Kidney epithelial cell (primary cell): ENCODE measurements around the gene MAGIX. TPM values are rescaled to one million over a fixed set of nuclear protein-coding genes. Genes with fewer than 3 reads are reported as not detected.

Experiments used
- DNase-seq: peaks from one replicate; pipeline ENCODE4 v3.0.0-alpha.2; 2010; ENCODE audit warnings: low read depth
- H3K27me3 ChIP-seq: 2 replicates; pipeline ENCODE4 v1.6.0; 2011; ENCODE audit warnings: low read length; ENCODE audit not compliant: control insufficient read depth, insufficient read depth
- H3K36me3 ChIP-seq: 2 replicates; pipeline ENCODE4 v1.5.1; 2011; ENCODE audit warnings: low read length; ENCODE audit not compliant: control insufficient read depth, insufficient read depth
- H3K4me3 ChIP-seq: 2 replicates; pipeline ENCODE4 v1.5.1; 2011; ENCODE audit warnings: low read depth, mild to moderate bottlenecking, control low read depth, low read length
- CTCF ChIP-seq: IDR thresholded peaks from 2 replicates; pipeline ENCODE4 v1.5.1; 2011; ENCODE audit warnings: mild to moderate bottlenecking, moderate library complexity, low read length, control low read depth, inconsistent platforms; ENCODE audit not compliant: insufficient read depth, poor library complexity, severe bottlenecking
- total RNA-seq: library from RNA; depleted of rRNA; stranded (reverse); fragments of >200 nt; gene quantifications from 2 replicates; pipeline ENCODE4 v1.2.3, GENCODE V29; 2015

The MAGIX gene
- total RNA-seq, 1 donor from 2014 or later = 5.1 TPM

- no peak overlapping the region for H3K4me3 ChIP-seq
- no peaks in the 10 kb centered on the region for H3K36me3 ChIP-seq
- TF ChIP-seq CTCF = no peak
- no peak for DNase-seq
- H3K27me3 ChIP-seq = no peaks in the 10 kb centered on the region
These were observed 48.5 kb downstream of the MAGIX start for GRCh38 chrX:49211074-49211473.

- no peak for TF ChIP-seq CTCF
- Histone ChIP-seq H3K36me3 (no peaks in the 10 kb centered on the region), H3K27me3 (no peaks in the 10 kb centered on the region), H3K4me3 (no peak overlapping the region)
- no peak for DNase-seq
These were observed 49.7 kb downstream of the MAGIX start for GRCh38 chrX:49212209-49212608.

- DNase-seq = no peak
- no peak for TF ChIP-seq CTCF
- Histone ChIP-seq H3K27me3 (no peaks in the 10 kb centered on the region), H3K4me3 (no peak overlapping the region), H3K36me3 (no peaks in the 10 kb centered on the region)
These were observed 50.3 kb downstream of the MAGIX start for GRCh38 chrX:49212861-49213260.

GRCh38 chrX:49214416-49214815 is 51.9 kb downstream of the MAGIX start:
- no peak for TF ChIP-seq CTCF
- Histone ChIP-seq H3K4me3 (no peak overlapping the region), H3K36me3 (no peaks in the 10 kb centered on the region), H3K27me3 (no peaks in the 10 kb centered on the region)
- DNase-seq = no peak

- no peak for DNase-seq
- Histone ChIP-seq H3K36me3 (no peaks in the 10 kb centered on the region), H3K4me3 (no peak overlapping the region), H3K27me3 (no peaks in the 10 kb centered on the region)
- no peak for TF ChIP-seq CTCF
These were observed 52.5 kb downstream of the MAGIX start for GRCh38 chrX:49214996-49215526.

Other genes with a start within 250 kb of the MAGIX start
- gene PIM2, start 243.7 kb upstream of the MAGIX start, total RNA-seq = 6.8 and 7.9 TPM in 2 replicates
- 51.7 and 56.0 TPM in 2 replicates for gene OTUD5, start 205.2 kb upstream of the MAGIX start, total RNA-seq
- gene KCND1, start 190.9 kb upstream of the MAGIX start, total RNA-seq = 0.67 and 1.6 TPM in 2 replicates
- gene GRIPAP1, start 160.5 kb upstream of the MAGIX start, total RNA-seq = 25.8 and 31.1 TPM in 2 replicates
- 55.6 and 63.3 TPM in 2 replicates for gene TFE3, start 119.4 kb upstream of the MAGIX start, total RNA-seq
- 5.5 and 6.4 TPM in 2 replicates for gene CCDC120, start 103.8 kb upstream of the MAGIX start, total RNA-seq
- 16.8 and 18.1 TPM in 2 replicates for gene PRAF2, start 88.8 kb upstream of the MAGIX start, total RNA-seq
- gene WDR45, start 82.9 kb upstream of the MAGIX start, total RNA-seq = 115 and 117 TPM in 2 replicates
- gene GPKOW, start 39.0 kb upstream of the MAGIX start, total RNA-seq = 26.4 and 35.0 TPM in 2 replicates
- 82.6 and 118 TPM in 2 replicates for gene PLP2, start 9.1 kb downstream of the MAGIX start, total RNA-seq
- gene PRICKLE3, start 23.6 kb downstream of the MAGIX start, total RNA-seq = 12.7 and 17.7 TPM in 2 replicates
- gene SYP, start 37.4 kb downstream of the MAGIX start, total RNA-seq = 0.27 and 1.0 TPM in 2 replicates
- not detected in 2 replicates for gene CACNA1F, start 70.6 kb downstream of the MAGIX start, total RNA-seq
- 30.8 and 32.5 TPM in 2 replicates for gene CCDC22, start 72.7 kb downstream of the MAGIX start, total RNA-seq
- gene FOXP3, start 102.0 kb downstream of the MAGIX start, total RNA-seq = 0.41 and 0.71 TPM in 2 replicates
- 4.3 and 6.5 TPM in 2 replicates for gene PPP1R3F, start 107.0 kb downstream of the MAGIX start, total RNA-seq
- not detected in 2 replicates for gene GAGE10, start 140.9 kb downstream of the MAGIX start, total RNA-seq
- gene GAGE12J, start 159.3 kb downstream of the MAGIX start, total RNA-seq = not detected in 2 replicates
- not detected in 2 replicates for gene GAGE13, start 168.8 kb downstream of the MAGIX start, total RNA-seq